Nephron progenitor cell (in vitro differentiated cells): ENCODE measurements around the gene MAMDC4.
"Not testable (repeated sequence)": the region's sequence is repeated elsewhere in the genome, so short reads cannot be mapped to it uniquely, and the experiment has no call there.

ENCODE experiments used
- DNase-seq: peaks from one replicate; pipeline ENCODE4 v3.0.0; 2021
- H3K27ac Mint-ChIP-seq: 2 replicates; pipeline ENCODE4 v1.8.0; 2021; ENCODE audit warnings: mild to moderate bottlenecking, moderate library complexity, mixed read lengths
- H3K27me3 Mint-ChIP-seq: 2 replicates; pipeline ENCODE4 v1.8.0; 2021; ENCODE audit warnings: mild to moderate bottlenecking, low read depth, mixed read lengths; ENCODE audit not compliant: poor library complexity
- H3K36me3 Mint-ChIP-seq: 2 replicates; pipeline ENCODE4 v1.8.0; 2021; ENCODE audit warnings: low read depth, mixed read lengths
- H3K4me1 Mint-ChIP-seq: 2 replicates; pipeline ENCODE4 v1.8.0; 2021; ENCODE audit warnings: mixed read lengths
- H3K4me3 Mint-ChIP-seq: 2 replicates; pipeline ENCODE4 v1.8.0; 2021; ENCODE audit warnings: mild to moderate bottlenecking, moderate library complexity, mixed read lengths
- H3K9me3 Mint-ChIP-seq: 2 replicates; pipeline ENCODE4 v1.8.0; 2021; ENCODE audit warnings: mild to moderate bottlenecking, moderate library complexity, mixed read lengths
- CTCF ChIP-seq: fragments of 200-600 bp; sonication (generic); IDR thresholded peaks from 2 replicates; pipeline ENCODE4 v1.5.0; 2021; ENCODE audit warnings: antibody characterized with exemption

MAMDC4 gene

GRCh38 chr9:136838314-136839228 is 13.6 kb upstream of the MAMDC4 start:
- peaks cover 37% of the 10 kb centered on the region for H3K4me1 Mint-ChIP-seq
- DNase-seq, result no peak
- peak overlapping the region; percentile 39 for H3K27ac Mint-ChIP-seq
- H3K9me3 Mint-ChIP-seq, result no peaks in the 10 kb centered on the region
- H3K4me3 Mint-ChIP-seq, result no peak overlapping the region
- no peak for TF ChIP-seq CTCF
- peaks cover 6% of the 10 kb centered on the region for H3K36me3 Mint-ChIP-seq
- no peaks in the 10 kb centered on the region for H3K27me3 Mint-ChIP-seq

DNA sequence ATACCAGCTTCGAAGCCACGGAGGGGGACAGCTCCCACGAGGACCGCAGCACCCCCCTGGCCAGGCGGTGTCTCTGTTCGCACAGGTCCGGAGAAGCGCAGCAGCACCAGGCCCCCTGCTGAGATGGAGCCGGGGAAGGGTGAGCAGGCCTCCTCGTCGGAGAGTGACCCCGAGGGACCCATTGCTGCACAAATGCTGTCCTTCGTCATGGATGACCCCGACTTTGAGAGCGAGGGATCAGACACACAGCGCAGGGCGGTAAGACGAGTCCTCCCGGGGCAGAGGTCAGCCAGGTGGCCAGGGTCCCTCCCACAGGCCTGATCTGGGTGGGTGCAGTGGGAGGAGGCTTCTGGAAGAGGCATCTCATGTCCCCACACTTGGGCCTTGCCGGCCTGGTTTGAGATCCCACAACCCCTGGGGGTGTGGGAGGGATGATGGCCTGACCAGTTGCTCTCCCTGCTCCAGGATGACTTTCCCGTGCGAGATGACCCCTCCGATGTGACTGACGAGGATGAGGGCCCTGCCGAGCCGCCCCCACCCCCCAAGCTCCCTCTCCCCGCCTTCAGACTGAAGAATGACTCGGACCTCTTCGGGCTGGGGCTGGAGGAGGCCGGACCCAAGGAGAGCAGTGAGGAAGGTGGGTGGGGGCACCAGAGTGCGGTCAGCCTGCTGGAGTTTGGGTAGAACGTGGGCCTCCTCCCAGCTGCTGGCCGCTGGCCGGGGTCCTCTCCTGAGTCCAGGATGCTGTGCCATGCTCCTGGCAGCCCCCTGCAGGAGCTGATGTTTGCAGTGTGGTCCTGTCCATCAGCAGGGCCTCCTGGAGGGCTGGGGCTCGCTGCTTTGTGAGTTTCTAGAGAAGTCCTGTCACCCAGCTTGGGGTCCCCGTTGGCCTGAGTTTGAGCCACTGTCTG is 12.7 kb upstream of the MAMDC4 start:
- Mint-ChIP-seq H3K4me3 (peak overlapping the region; percentile 33), H3K36me3 (no peaks in the 10 kb centered on the region), H3K27ac (peak overlapping the region; percentile 91), H3K27me3 (no peaks in the 10 kb centered on the region), H3K4me1 (peaks cover 34% of the 10 kb centered on the region), H3K9me3 (no peaks in the 10 kb centered on the region)
- no peak for DNase-seq
- TF ChIP-seq CTCF, result no peak

DNA sequence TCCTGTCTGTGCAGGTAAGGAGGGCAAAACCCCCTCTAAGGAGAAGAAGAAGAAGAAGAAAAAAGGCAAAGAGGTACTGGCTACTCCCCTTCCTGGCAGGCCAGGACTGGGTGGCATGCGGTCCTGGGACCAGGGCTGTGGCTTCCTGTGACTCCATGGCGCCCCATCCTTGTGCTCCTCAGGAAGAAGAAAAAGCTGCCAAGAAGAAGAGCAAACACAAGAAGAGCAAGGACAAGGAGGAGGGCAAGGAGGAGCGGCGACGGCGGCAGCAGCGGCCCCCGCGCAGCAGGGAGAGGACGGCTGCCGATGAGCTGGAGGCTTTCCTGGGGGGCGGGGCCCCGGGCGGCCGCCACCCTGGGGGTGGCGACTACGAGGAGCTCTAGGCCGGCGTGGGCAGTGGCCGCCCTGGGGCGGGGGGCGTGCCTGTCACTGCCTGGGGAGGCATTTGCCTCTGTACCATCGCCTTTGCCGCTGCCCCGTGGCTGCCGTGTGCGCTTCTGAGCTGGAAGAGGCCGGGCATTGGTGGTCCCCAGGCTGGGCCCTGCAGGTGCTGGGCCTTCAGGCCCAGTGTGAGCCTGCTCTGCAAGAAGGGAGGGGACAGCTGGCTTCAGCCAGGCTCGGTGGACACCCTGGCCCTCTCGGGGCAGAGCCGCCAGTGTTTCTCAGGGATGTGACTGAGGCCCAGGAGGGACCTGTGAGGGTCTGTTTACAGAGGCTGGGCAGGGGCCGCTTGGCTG is 11.8 kb upstream of the MAMDC4 start:
- TF ChIP-seq CTCF, result no peak
- H3K36me3 Mint-ChIP-seq, result no peaks in the 10 kb centered on the region
- peak overlapping the region; percentile 33 for H3K4me3 Mint-ChIP-seq
- H3K27ac Mint-ChIP-seq, result peak overlapping the region; percentile 91
- DNase-seq, result peak; percentile 42
- no peaks in the 10 kb centered on the region for H3K27me3 Mint-ChIP-seq
- H3K9me3 Mint-ChIP-seq, result no peaks in the 10 kb centered on the region
- H3K4me1 Mint-ChIP-seq, result peaks cover 34% of the 10 kb centered on the region

DNA sequence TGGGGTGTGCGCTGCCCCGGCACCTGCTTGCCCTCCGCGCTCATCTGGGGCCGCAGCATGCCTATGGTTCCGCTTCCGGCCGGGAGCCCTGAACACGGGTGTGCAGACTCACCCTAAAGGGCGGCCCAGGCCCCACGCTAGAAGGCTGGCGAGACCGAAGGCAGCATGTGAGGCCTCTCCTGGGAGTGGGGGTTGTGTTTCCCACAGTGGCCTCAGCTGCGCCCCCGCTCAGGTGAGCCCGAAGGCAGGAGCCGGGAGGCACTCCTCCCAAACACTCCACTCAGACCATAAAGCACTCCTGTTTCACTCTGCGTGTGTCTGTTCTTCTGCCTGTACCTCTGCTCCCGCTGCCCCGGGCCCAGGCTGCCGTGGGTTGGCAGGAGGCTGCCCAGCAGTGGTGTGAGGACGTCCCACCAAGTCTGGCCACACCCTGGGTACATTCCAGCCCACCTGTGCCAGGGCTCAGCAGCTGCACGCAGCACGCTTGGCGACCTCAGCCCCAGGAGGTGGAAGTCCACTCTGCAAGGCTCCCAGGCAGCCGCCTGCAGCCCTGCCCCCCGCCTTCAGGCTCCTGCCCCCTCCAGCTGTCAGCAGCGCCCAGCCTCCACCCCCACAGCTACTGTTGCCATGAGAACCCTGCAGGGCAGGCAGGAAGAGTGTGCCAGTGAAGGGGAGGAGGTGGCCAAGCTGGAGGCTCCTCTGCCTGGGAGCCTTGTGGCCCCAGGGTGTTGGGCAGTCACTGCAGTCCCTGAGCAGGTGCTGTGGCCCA is 11.1 kb upstream of the MAMDC4 start:
- no peaks in the 10 kb centered on the region for H3K27me3 Mint-ChIP-seq
- no peaks in the 10 kb centered on the region for H3K9me3 Mint-ChIP-seq
- peak overlapping the region; percentile 83 for H3K27ac Mint-ChIP-seq
- no peaks in the 10 kb centered on the region for H3K36me3 Mint-ChIP-seq
- no peak overlapping the region for H3K4me3 Mint-ChIP-seq
- H3K4me1 Mint-ChIP-seq, result peaks cover 34% of the 10 kb centered on the region
- no peak for TF ChIP-seq CTCF
- DNase-seq, result peak; percentile 55

- peak overlapping the region; percentile 60 for H3K4me3 Mint-ChIP-seq
- not testable (repeated sequence) for H3K27me3 Mint-ChIP-seq, H3K27ac Mint-ChIP-seq, DNase-seq, H3K9me3 Mint-ChIP-seq, H3K36me3 Mint-ChIP-seq
- peaks cover 34% of the 10 kb centered on the region for H3K4me1 Mint-ChIP-seq
Observed at GRCh38 chr9:136841646-136842379, 10.3 kb upstream of the MAMDC4 start.
